PC-3 (cell line): ENCODE results near the gene GSTP1.

Experiments
- EZH2 ChIP-seq: fragments of 300-600 bp; sonication (generic); IDR thresholded peaks from one replicate; pipeline ENCODE4 v1.6.1; 2017; ENCODE audit warnings: antibody characterized with exemption, mild to moderate bottlenecking, low read length; ENCODE audit not compliant: unreplicated experiment
- EZH2phosphoT487 ChIP-seq: fragments of 300-600 bp; sonication (generic); IDR thresholded peaks from 2 replicates; pipeline ENCODE4 v1.6.1; 2018; ENCODE audit warnings: mild to moderate bottlenecking, antibody characterized with exemption, low read length, borderline replicate concordance
- TF ChIP-seq, protein P1 (sequence below): fragments of 300-600 bp; sonication (generic); conservative IDR thresholded peaks from 2 replicates; pipeline ENCODE4 v1.5.1; 2017; ENCODE audit warnings: antibody characterized with exemption, low read depth, mild to moderate bottlenecking, low read length

DNA sequence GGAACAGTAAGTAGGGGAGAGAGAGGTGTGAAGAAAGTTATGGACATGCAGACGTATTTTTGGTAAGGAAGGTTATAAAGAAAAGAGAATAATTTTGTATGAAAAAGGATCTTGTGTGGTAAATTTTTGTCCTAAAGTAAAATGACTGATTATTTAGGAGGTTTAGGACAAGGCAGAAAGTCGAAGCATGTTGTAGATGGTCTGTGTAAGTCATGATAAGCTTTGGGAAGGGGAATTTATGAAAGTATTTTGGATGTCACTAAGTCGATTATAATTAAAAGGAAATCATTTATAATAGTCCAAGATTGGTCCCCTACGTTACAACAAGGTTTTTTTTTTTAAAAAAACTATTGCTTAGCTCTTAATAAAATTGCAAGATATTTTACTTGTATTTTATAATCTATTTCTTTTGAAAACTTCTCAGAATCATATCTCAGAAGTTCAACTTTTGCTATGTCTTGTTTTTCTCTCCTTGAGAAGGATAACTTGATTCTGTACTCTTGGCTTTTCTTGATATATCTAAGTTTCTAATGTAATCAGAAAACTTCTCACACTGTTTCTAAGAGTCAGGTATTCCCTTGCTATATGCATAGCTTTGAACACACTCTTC, 49.4 kb upstream of the GSTP1 start:
- TF ChIP-seq, protein P1, sequence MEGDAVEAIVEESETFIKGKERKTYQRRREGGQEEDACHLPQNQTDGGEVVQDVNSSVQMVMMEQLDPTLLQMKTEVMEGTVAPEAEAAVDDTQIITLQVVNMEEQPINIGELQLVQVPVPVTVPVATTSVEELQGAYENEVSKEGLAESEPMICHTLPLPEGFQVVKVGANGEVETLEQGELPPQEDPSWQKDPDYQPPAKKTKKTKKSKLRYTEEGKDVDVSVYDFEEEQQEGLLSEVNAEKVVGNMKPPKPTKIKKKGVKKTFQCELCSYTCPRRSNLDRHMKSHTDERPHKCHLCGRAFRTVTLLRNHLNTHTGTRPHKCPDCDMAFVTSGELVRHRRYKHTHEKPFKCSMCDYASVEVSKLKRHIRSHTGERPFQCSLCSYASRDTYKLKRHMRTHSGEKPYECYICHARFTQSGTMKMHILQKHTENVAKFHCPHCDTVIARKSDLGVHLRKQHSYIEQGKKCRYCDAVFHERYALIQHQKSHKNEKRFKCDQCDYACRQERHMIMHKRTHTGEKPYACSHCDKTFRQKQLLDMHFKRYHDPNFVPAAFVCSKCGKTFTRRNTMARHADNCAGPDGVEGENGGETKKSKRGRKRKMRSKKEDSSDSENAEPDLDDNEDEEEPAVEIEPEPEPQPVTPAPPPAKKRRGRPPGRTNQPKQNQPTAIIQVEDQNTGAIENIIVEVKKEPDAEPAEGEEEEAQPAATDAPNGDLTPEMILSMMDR: no peak
- TF ChIP-seq EZH2: no peak
- no peak for TF ChIP-seq EZH2phosphoT487
